GM18505 (cell line): ENCODE results near the gene VASP.

ENCODE experiments used
- ATAC-seq: cut with Tn5 transposase; IDR thresholded peaks from one replicate; pipeline ENCODE4 v1.9.1; 2021; ENCODE audit not compliant: unreplicated experiment
- POLR2A ChIP-seq: IDR thresholded peaks from 4 replicates; pipeline ENCODE4 v1.6.1; 2011; ENCODE audit warnings: borderline replicate concordance; ENCODE audit not compliant: insufficient read depth, insufficient read length; ENCODE audit errors: extremely low read depth

Gene VASP

GRCh38 chr19:45477713-45478453, 29.4 kb upstream of the VASP start:
- peak; percentile 11 for ATAC-seq
- TF ChIP-seq POLR2A: no peak

GRCh38 chr19:45478454-45479238, 28.6 kb upstream of the VASP start:
- ATAC-seq: peak; percentile 59
- peak; percentile 64 for TF ChIP-seq POLR2A

GRCh38 chr19:45483033-45483432, 24.2 kb upstream of the VASP start:
- TF ChIP-seq POLR2A: no peak
- no peak for ATAC-seq

GRCh38 chr19:45484273-45484945, 22.9 kb upstream of the VASP start:
- no peak for TF ChIP-seq POLR2A
- ATAC-seq: no peak

- peak; percentile 85 for ATAC-seq
- no peak for TF ChIP-seq POLR2A
These were observed 21.8 kb upstream of the VASP start for GRCh38 chr19:45485305-45486077.

DNA sequence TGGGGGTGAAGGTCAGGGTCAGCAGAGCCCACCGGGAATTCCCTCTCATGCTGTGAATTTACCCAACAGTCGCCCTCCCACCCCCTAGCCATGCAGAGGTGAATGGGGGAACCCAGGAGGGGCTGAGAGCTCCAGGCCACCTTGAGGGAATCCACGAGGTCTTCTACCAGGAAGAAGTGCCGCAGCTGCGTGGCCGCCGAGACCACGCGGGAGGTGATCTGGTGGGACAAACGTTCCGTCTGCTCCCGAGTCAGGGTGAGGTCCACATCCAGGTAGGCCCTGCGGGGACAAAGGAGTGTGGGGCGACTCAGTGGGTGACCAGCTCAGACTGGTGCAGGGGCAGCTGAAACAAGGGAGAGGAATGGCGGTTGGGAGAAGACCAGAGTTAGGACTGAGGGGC, 18.6 kb upstream of the VASP start:
- no peak for ATAC-seq
- TF ChIP-seq POLR2A: no peak

GRCh38 chr19:45489216-45489855, 17.9 kb upstream of the VASP start:
- TF ChIP-seq POLR2A: no peak
- ATAC-seq: no peak

- TF ChIP-seq POLR2A: no peak
- no peak for ATAC-seq
These were observed 15.1 kb upstream of the VASP start for GRCh38 chr19:45492137-45492626.

DNA sequence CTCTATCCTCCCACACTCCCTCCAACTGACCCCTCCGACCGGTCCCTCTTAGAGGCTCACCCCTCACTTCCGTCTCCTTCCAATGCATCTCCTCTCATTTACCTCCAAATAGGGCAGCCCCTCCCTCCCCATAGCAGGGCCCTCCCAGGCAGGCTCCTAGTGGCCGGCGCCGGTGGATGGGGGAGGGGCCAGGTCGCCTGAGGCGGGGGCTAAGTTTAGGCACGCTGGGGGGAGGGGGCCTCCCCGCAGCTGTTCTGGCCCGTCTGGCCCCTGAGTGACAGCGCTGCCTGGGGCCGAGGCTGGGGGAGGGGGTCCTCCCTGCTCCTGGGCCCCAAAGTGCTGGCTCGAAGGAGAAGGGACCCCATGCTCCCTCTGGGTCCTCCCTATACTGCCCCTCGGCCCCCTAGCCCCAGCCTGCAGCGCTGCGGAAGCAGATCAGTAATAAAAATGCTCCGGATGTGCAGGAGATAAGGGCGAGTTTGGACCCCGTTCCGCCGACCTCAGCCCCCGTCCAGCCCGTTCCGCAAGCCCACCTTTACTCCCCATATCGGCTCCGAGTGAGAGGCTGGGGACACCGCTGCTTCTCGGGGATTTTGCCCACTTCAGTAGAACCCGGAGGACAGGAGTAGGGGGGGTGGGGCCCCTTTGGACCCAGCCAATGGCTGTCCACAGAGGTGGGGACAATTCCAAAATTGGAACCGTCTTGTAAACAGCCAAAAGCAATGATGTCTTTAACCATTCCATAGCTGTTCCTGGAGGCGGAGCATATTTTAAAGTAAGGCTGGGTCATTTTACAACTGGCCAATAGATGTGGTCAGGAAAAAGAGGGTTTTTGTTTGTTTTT, 14.4 kb upstream of the VASP start:
- no peak for ATAC-seq
- TF ChIP-seq POLR2A: peak; percentile 19

- no peak for ATAC-seq
- no peak for TF ChIP-seq POLR2A
These were observed 12.9 kb upstream of the VASP start for GRCh38 chr19:45494261-45494916.

GRCh38 chr19:45495178-45495577, 12.1 kb upstream of the VASP start:
- ATAC-seq: no peak
- TF ChIP-seq POLR2A: no peak
